GM12873 (cell line): ENCODE data around the gene RFPL3.

Experiments used
- TF ChIP-seq, protein P1 (sequence below): IDR thresholded peaks from 2 replicates; pipeline ENCODE4 v1.5.1; 2012; ENCODE audit warnings: low read depth, mild to moderate bottlenecking, moderate library complexity, low read length, control low read depth; ENCODE audit not compliant: insufficient read depth; ENCODE audit errors: missing control alignments

The RFPL3 gene

DNA sequence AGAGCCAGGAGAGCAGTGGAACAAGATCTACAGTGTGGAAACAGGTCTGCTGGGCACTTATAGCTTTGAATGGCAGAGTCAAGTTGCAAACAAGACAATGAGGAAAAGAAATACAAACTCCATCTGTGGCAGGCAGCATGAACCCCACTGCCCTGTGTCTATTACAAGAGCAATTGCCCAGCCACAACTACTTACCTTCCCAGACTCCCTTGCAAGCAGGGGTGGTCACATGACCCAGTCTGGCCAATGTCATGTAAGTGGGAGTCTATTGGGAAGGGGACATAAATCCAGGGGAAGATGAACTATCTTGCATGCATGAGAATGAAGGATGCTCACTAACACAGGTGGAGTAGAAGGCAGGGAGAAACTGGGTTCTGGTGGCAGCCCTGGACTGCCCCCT, 44.1 kb upstream of the RFPL3 start:
- TF ChIP-seq, protein P1, sequence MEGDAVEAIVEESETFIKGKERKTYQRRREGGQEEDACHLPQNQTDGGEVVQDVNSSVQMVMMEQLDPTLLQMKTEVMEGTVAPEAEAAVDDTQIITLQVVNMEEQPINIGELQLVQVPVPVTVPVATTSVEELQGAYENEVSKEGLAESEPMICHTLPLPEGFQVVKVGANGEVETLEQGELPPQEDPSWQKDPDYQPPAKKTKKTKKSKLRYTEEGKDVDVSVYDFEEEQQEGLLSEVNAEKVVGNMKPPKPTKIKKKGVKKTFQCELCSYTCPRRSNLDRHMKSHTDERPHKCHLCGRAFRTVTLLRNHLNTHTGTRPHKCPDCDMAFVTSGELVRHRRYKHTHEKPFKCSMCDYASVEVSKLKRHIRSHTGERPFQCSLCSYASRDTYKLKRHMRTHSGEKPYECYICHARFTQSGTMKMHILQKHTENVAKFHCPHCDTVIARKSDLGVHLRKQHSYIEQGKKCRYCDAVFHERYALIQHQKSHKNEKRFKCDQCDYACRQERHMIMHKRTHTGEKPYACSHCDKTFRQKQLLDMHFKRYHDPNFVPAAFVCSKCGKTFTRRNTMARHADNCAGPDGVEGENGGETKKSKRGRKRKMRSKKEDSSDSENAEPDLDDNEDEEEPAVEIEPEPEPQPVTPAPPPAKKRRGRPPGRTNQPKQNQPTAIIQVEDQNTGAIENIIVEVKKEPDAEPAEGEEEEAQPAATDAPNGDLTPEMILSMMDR: no peak

DNA sequence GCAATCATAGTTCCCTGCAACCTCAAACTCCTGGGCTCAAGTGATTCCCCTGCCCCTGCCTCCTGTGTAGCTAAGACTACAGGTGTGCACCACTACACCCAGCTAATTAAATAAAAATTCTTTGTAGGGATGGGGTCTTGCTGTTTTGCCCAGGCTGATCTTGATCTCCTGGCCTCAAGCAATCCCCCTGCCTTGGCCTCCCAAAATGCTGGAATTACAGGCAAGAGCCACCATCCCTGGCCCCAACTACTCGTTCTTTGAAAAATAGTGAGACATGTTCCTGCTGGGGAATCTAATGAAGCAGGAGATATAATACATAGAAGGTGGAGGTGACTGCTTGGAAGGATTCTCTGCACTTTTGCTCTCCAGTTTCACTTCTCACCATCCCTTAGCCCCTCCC, 40.1 kb upstream of the RFPL3 start:
- TF ChIP-seq, protein P1: no peak

DNA sequence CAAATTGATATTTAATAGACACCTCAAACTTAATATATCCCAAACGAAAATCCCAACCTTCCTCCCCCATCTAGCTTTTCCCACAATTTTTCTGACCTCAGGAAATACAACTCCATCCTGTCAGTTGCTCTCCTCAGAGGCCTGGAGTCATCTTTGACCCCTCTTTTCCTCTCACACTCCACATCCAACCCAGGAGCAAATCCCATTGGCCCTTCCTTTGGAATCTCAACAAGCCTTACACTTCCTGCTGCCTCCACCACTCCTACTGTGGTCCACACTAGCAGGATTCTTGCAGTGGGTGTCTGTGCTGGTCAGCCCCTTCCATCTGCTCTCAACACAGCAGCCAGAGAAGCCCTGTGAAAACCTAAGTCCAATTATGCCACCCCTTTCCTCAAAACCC, 39.3 kb upstream of the RFPL3 start:
- TF ChIP-seq, protein P1: no peak

GRCh38 chr22:32319861-32320406, 37.7 kb upstream of the RFPL3 start:
- TF ChIP-seq, protein P1: no peak

GRCh38 chr22:32322986-32323385, 34.7 kb upstream of the RFPL3 start:
- TF ChIP-seq, protein P1: no peak

DNA sequence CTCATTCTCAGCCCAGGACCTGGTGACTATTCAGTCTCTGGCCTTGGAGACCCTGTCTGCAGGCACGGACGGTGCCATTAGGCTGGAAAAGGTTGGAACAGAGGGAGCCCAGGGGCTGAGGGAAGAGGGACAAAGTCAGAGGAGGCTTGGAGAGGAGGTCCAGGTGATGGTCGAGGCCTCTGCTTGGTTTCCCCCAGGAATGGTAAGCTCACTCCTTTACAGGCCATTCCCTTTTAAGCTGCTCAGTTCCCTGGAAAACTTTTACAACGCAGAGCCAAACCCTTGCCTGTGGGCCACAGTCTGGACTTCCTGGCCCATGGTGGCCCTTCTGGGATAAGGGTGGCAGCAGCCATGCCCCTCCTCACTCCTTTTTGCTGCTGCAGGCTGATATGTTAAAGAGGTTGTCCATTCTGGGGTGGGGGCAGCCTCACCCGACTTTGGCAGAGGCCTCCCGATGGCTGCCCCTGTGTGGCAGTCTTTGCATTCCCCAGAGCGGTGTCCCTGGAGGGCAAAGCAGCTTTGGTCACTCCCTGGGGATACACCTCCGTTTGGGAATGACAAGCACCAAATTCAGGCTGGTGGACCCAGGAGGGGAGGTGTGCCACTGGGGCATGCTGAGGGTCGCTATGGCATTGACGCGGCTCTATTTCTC, 34.0 kb upstream of the RFPL3 start:
- TF ChIP-seq, protein P1: no peak

- TF ChIP-seq, protein P1: no peak
Measured at GRCh38 chr22:32324505-32325415, 32.9 kb upstream of the RFPL3 start.
